PC-9 (cell line): ENCODE data around the gene DCN. TPM values are rescaled to one million over a fixed set of nuclear protein-coding genes. Genes with fewer than 3 reads are reported as not detected.
"Not testable (repeated sequence)": the region's sequence is repeated elsewhere in the genome, so short reads cannot be mapped to it uniquely, and the experiment has no call there.

Experiments
- BruUV-seq: library from RNA; stranded (reverse); fragments of 400-500 nt; replicated peaks from 2 replicates; lab custom pipeline; 2021; lab: Mats Ljungman, UMichigan
- CTCF ChIA-PET: fragments of 300-600 bp; sonication (Branson Sonifier 250); formaldehyde crosslinking; loops from one replicate; lab custom pipeline; 2022; ENCODE audit warnings: antibody characterized with exemption; lab: Charles Lee
- POLR2A ChIA-PET: fragments of 300-600 bp; sonication (Branson Sonifier 250); formaldehyde crosslinking; loops from one replicate; lab custom pipeline; 2022; ENCODE audit warnings: antibody characterized with exemption; ENCODE audit not compliant: unreplicated experiment; lab: Charles Lee
- DNase-seq, 2 experiments: peaks; one replicate each; pipeline versions ENCODE4 v3.0.0 to v3.0.0-alpha.2; 2015 to 2022; ENCODE audit warnings: mixed read lengths in 1 of 2
- H2AFZ ChIP-seq: fragments of 200-600 bp; sonication (generic); 2 replicates; pipeline ENCODE4 v1.8.1; 2017; ENCODE audit warnings: antibody characterized with exemption
- H3F3A ChIP-seq: fragments of 200-600 bp; sonication (generic); 2 replicates; pipeline ENCODE4 v1.8.1; 2017; ENCODE audit warnings: antibody characterized with exemption, mild to moderate bottlenecking, low read depth; ENCODE audit not compliant: insufficient read depth
- H3K27ac ChIP-seq: fragments of 200-600 bp; sonication (generic); 2 replicates; pipeline ENCODE4 v1.6.1; 2016; ENCODE audit warnings: mixed run types
- H3K27me3 ChIP-seq: fragments of 200-600 bp; sonication (generic); 2 replicates; pipeline ENCODE4 v1.6.1; 2016; ENCODE audit warnings: low read depth, mixed run types; ENCODE audit not compliant: insufficient read depth
- H3K36me3 ChIP-seq: fragments of 200-600 bp; sonication (generic); 2 replicates; pipeline ENCODE4 v1.6.1; 2016; ENCODE audit warnings: low read depth, mixed run types
- H3K4me1 ChIP-seq: fragments of 200-600 bp; sonication (generic); replicated peaks from 2 replicates; pipeline ENCODE4 v1.6.1; 2016; ENCODE audit warnings: mixed run types; ENCODE audit not compliant: insufficient read depth
- H3K4me2 ChIP-seq: fragments of 200-600 bp; sonication (generic); 2 replicates; pipeline ENCODE4 v1.6.1; 2017; ENCODE audit warnings: mixed run types
- H3K4me3 ChIP-seq: fragments of 200-600 bp; sonication (generic); 2 replicates; pipeline ENCODE4 v1.6.1; 2016; ENCODE audit warnings: mixed run types
- H3K79me2 ChIP-seq: fragments of 200-600 bp; sonication (generic); 2 replicates; pipeline ENCODE4 v1.6.1; 2017; ENCODE audit warnings: low read depth, mixed run types
- H3K9me2 ChIP-seq: fragments of 200-600 bp; sonication (generic); 2 replicates; pipeline ENCODE4 v1.8.1; 2017; ENCODE audit warnings: mild to moderate bottlenecking; ENCODE audit not compliant: insufficient read depth
- H3K9me3 ChIP-seq: fragments of 200-600 bp; sonication (generic); 2 replicates; pipeline ENCODE4 v1.8.1; 2016; ENCODE audit warnings: low read depth; ENCODE audit not compliant: insufficient read depth
- H4K20me1 ChIP-seq: fragments of 200-600 bp; sonication (generic); 2 replicates; pipeline ENCODE4 v1.8.1; 2017; ENCODE audit not compliant: insufficient read depth
- EZH2 ChIP-seq: fragments of 200-600 bp; sonication (generic); IDR thresholded peaks from 2 replicates; pipeline ENCODE4 v1.8.0; 2017; ENCODE audit warnings: antibody characterized with exemption, low read depth
- intact Hi-C: fragments of 100-400 bp; cut with micrococcal nuclease; formaldehyde crosslinking; loops from one replicate; pipeline ENCODE4 v1.10.0; 2022; ENCODE audit not compliant: unreplicated experiment
- total RNA-seq: library from RNA; stranded (reverse); gene quantifications from 2 replicates; pipeline ENCODE4 v1.2.3, GENCODE V29; 2021
- TF ChIP-seq, protein P1 (sequence below): fragments of 200-600 bp; sonication (generic); conservative IDR thresholded peaks from 2 replicates; pipeline ENCODE4 v1.6.1; 2017; ENCODE audit warnings: mixed run types, antibody characterized with exemption, mild to moderate bottlenecking, moderate library complexity

Gene DCN
- total RNA-seq, 1 experiment from 2014 or later: not detected

DNA sequence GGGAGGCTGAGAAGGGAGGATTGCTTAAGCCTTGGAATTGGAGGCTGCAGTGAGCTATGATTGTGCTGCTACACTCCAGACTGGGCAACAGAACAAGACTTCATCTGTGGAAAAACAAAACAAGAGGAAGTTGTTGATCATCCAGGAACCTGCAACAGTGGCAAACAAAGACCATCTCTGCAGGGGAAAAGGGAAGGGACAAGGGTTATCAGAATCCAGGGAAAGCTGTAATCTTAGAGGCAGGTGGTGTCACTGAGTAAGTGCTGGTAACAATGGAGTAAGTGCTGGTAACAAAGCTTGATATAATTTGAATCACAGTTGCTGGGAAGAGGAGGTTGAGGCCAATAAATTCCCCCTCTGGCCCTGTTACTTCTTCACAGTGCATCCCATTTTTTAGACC, 27.5 kb upstream of the DCN start:
- no TSS peak for BruUV-seq
- H3K9me3 ChIP-seq: no peaks in the 10 kb centered on the region
- no peak overlapping the region for H3K4me2 ChIP-seq
- TF ChIP-seq EZH2: no peak
- H3K27ac ChIP-seq: no peak overlapping the region
- ChIA-PET POLR2A (no interaction called here), CTCF (no interaction called here)
- DNase-seq: no peak
- H3K9me2 ChIP-seq: no peaks in the 10 kb centered on the region
- H3K36me3 ChIP-seq: no peaks in the 10 kb centered on the region
- intact Hi-C loops: no loop called here
- H4K20me1 ChIP-seq: no peaks in the 10 kb centered on the region
- no peak overlapping the region for H2AFZ ChIP-seq
- no peaks in the 10 kb centered on the region for H3K4me1 ChIP-seq
- H3K4me3 ChIP-seq: no peak overlapping the region
- no peaks in the 10 kb centered on the region for H3F3A ChIP-seq
- no peaks in the 10 kb centered on the region for H3K79me2 ChIP-seq
- H3K27me3 ChIP-seq: no peaks in the 10 kb centered on the region

DNA sequence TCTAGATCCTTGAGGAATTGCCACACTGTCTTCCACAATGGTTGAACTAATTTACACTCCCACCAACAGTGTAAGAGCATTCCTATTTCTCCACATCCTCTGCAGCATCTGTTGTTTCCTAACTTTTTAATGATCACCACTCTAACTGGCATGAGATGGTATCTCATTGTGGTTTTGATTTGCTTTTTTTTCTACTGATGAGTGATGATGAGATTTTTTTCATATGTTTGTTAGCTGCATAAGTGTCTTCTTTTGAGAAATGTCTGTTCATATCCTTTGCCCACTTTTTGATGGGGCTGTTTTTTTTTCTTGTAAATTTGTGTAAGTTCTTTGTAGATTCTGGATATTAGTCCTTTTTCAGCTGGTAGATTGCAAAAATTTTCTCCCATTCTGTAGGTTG, 24.7 kb upstream of the DCN start:
- H3K79me2 ChIP-seq, CTCF ChIA-PET, H4K20me1 ChIP-seq, H3K4me2 ChIP-seq, H2AFZ ChIP-seq, H3K36me3 ChIP-seq, intact Hi-C loops, POLR2A ChIA-PET, H3K4me1 ChIP-seq, BruUV-seq, H3K27me3 ChIP-seq, H3F3A ChIP-seq, DNase-seq, H3K4me3 ChIP-seq, H3K27ac ChIP-seq, H3K9me3 ChIP-seq, H3K9me2 ChIP-seq: not testable (repeated sequence)

DNA sequence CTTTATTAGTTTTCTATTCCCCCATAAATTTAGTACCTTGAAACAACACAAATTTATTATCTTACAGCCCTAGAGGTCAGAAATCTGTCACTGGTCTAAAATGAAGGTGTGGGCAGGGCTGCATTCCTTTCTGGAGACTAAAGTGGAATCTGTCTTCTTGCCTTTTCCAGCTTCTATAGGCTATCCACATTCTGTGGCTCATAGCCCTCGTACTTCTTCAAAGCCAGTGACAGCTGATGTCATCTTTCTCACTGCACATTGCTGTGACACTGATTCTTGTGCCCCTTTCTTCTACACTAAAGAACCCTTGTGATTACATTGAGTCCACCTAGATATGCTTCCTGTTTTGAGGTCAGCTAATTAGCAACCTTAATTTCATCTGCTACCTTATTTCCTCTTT, 23.2 kb upstream of the DCN start:
- Histone ChIP-seq H3K27ac (no peak overlapping the region), H3K9me3 (no peaks in the 10 kb centered on the region), H3K36me3 (no peaks in the 10 kb centered on the region), H3K27me3 (no peaks in the 10 kb centered on the region), H3F3A (no peaks in the 10 kb centered on the region), H3K4me2 (no peak overlapping the region), H3K9me2 (no peaks in the 10 kb centered on the region), H3K4me3 (no peak overlapping the region), H3K4me1 (no peaks in the 10 kb centered on the region), H2AFZ (no peak overlapping the region), H4K20me1 (no peaks in the 10 kb centered on the region), H3K79me2 (no peaks in the 10 kb centered on the region)
- intact Hi-C loops: no loop called here
- POLR2A ChIA-PET: no interaction called here
- TF ChIP-seq, protein P1, sequence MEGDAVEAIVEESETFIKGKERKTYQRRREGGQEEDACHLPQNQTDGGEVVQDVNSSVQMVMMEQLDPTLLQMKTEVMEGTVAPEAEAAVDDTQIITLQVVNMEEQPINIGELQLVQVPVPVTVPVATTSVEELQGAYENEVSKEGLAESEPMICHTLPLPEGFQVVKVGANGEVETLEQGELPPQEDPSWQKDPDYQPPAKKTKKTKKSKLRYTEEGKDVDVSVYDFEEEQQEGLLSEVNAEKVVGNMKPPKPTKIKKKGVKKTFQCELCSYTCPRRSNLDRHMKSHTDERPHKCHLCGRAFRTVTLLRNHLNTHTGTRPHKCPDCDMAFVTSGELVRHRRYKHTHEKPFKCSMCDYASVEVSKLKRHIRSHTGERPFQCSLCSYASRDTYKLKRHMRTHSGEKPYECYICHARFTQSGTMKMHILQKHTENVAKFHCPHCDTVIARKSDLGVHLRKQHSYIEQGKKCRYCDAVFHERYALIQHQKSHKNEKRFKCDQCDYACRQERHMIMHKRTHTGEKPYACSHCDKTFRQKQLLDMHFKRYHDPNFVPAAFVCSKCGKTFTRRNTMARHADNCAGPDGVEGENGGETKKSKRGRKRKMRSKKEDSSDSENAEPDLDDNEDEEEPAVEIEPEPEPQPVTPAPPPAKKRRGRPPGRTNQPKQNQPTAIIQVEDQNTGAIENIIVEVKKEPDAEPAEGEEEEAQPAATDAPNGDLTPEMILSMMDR: no peak
- TF ChIP-seq EZH2: no peak
- no peak for DNase-seq
- no TSS peak for BruUV-seq
- CTCF ChIA-PET: no interaction called here

DNA sequence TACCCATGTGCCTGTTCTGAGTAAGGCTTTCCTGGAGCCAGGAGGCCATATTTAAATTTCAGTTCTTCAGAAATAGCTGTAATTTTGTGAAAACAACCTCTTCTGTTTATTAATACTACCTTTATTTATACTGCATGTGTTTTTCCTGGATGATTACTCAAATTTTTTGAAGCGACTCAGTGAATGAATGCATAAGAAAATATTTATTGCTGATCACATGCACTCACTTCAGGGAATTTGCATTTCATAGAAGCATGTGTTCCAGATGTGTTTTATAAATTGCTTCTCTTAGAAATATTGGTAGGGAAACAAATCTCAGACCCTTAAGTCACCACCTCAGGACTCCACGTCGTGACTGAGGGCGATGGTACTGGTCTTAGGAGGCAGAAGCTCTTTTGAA, 21.8 kb upstream of the DCN start:
- intact Hi-C loops: no loop called here
- Histone ChIP-seq H3K79me2 (no peaks in the 10 kb centered on the region), H3K9me2 (no peaks in the 10 kb centered on the region), H3K27me3 (no peaks in the 10 kb centered on the region), H3K4me3 (no peak overlapping the region), H3K4me1 (no peaks in the 10 kb centered on the region), H4K20me1 (no peaks in the 10 kb centered on the region), H3K4me2 (no peak overlapping the region), H2AFZ (no peak overlapping the region), H3K36me3 (no peaks in the 10 kb centered on the region), H3K9me3 (no peaks in the 10 kb centered on the region), H3F3A (no peaks in the 10 kb centered on the region), H3K27ac (no peak overlapping the region)
- no peak for DNase-seq
- TF ChIP-seq EZH2: no peak
- TF ChIP-seq, protein P1: no peak
- ChIA-PET POLR2A (no interaction called here), CTCF (no interaction called here)
- BruUV-seq: no TSS peak
